ENCODE measurements around the gene UBTF.
"Not testable (repeated sequence)": the region's sequence is repeated elsewhere in the genome, so short reads cannot be mapped to it uniquely, and the experiment has no call there.

UBTF gene

GRCh38 chr17:44247876-44248736, 28.6 kb upstream of the UBTF start:
- in situ Hi-C loops (cut with MboI; ENCODE audit: low sequenced_read_pairs) = no loop called here

- in situ Hi-C loops (cut with MboI; ENCODE audit: low sequenced_read_pairs) = no loop called here
Measured at GRCh38 chr17:44247440-44247841, 28.0 kb upstream of the UBTF start.

- in situ Hi-C loops (cut with MboI; ENCODE audit: low sequenced_read_pairs) = no loop called here
Measured at GRCh38 chr17:44241106-44241624, 21.7 kb upstream of the UBTF start.

GRCh38 chr17:44237886-44238285, 18.4 kb upstream of the UBTF start:
- in situ Hi-C loops (cut with MboI; ENCODE audit: low sequenced_read_pairs) = not testable (repeated sequence)

GRCh38 chr17:44236444-44236991, 17.0 kb upstream of the UBTF start:
- in situ Hi-C loops (cut with MboI; ENCODE audit: low sequenced_read_pairs) = no loop called here

- in situ Hi-C loops (cut with MboI; ENCODE audit: low sequenced_read_pairs) = no loop called here
Measured at GRCh38 chr17:44235583-44235936, 16.1 kb upstream of the UBTF start.

- in situ Hi-C loops (cut with MboI; ENCODE audit: low sequenced_read_pairs) = no loop called here
Measured at GRCh38 chr17:44233582-44233981, 14.1 kb upstream of the UBTF start.

- in situ Hi-C loops (cut with MboI; ENCODE audit: low sequenced_read_pairs) = no loop called here
Measured at GRCh38 chr17:44232061-44232460, 12.6 kb upstream of the UBTF start.

GRCh38 chr17:44230140-44230539, 10.7 kb upstream of the UBTF start:
- in situ Hi-C loops (cut with MboI; ENCODE audit: low sequenced_read_pairs) = no loop called here

GRCh38 chr17:44229090-44229489, 9.6 kb upstream of the UBTF start:
- in situ Hi-C loops (cut with MboI; ENCODE audit: low sequenced_read_pairs) = no loop called here

GRCh38 chr17:44223541-44224071, 4.1 kb upstream of the UBTF start:
- in situ Hi-C loops (cut with MboI; ENCODE audit: low sequenced_read_pairs) = no loop called here

GRCh38 chr17:44222112-44222869, 2.8 kb upstream of the UBTF start:
- in situ Hi-C loops (cut with MboI; ENCODE audit: low sequenced_read_pairs) = no loop called here

- in situ Hi-C loops (cut with MboI; ENCODE audit: low sequenced_read_pairs) = no loop called here
Measured at GRCh38 chr17:44221862-44222111, 2.3 kb upstream of the UBTF start.

GRCh38 chr17:44221084-44221861, 1.8 kb upstream of the UBTF start:
- in situ Hi-C loops (cut with MboI; ENCODE audit: low sequenced_read_pairs) = no loop called here

GRCh38 chr17:44220213-44221083, 973 bp upstream of the UBTF start:
- in situ Hi-C loops (cut with MboI; ENCODE audit: low sequenced_read_pairs) = no loop called here

GRCh38 chr17:44219108-44219615, 313 bp downstream of the UBTF start:
- in situ Hi-C loops (cut with MboI; ENCODE audit: low sequenced_read_pairs) = no loop called here

GRCh38 chr17:44218344-44219107, 949 bp downstream of the UBTF start:
- in situ Hi-C loops (cut with MboI; ENCODE audit: low sequenced_read_pairs) = no loop called here

GRCh38 chr17:44217738-44218343, 1.6 kb downstream of the UBTF start:
- in situ Hi-C loops (cut with MboI; ENCODE audit: low sequenced_read_pairs) = no loop called here

GRCh38 chr17:44216694-44217093, 2.8 kb downstream of the UBTF start:
- in situ Hi-C loops (cut with MboI; ENCODE audit: low sequenced_read_pairs) = no loop called here

All from hTERT RPE-1 (cell line).